HG03439 (cell line): ENCODE measurements around the gene KIT.

Experiments used
- ATAC-seq: cut with Tn5 transposase; IDR thresholded peaks from one replicate; pipeline ENCODE4 v1.9.1; 2021; ENCODE audit warnings: mild to moderate bottlenecking, moderate library complexity; ENCODE audit not compliant: unreplicated experiment

Gene KIT

GRCh38 chr4:54742636-54743399 lies 85.1 kb downstream of the KIT start:
- no peak for ATAC-seq

- no peak for ATAC-seq
Observed at GRCh38 chr4:54743562-54743961, 85.8 kb downstream of the KIT start.

- no peak for ATAC-seq
Observed at GRCh38 chr4:54744487-54744886, 86.7 kb downstream of the KIT start.

- ATAC-seq: no peak
Observed at GRCh38 chr4:54745031-54745770, 87.4 kb downstream of the KIT start.

GRCh38 chr4:54746218-54746617 lies 88.5 kb downstream of the KIT start:
- ATAC-seq: no peak

- ATAC-seq: no peak
Observed at GRCh38 chr4:54750341-54750740, 92.6 kb downstream of the KIT start.

GRCh38 chr4:54754394-54754793 lies 96.6 kb downstream of the KIT start:
- no peak for ATAC-seq

GRCh38 chr4:54764476-54764875 lies 106.7 kb downstream of the KIT start:
- no peak for ATAC-seq

- ATAC-seq: no peak
Observed at GRCh38 chr4:54767376-54767775, 109.6 kb downstream of the KIT start.

GRCh38 chr4:54773022-54773421 lies 115.3 kb downstream of the KIT start:
- ATAC-seq: no peak

- ATAC-seq: no peak
Observed at GRCh38 chr4:54779036-54779435, 121.3 kb downstream of the KIT start.

GRCh38 chr4:54779476-54780148 lies 121.9 kb downstream of the KIT start:
- ATAC-seq: no peak

GRCh38 chr4:54780149-54780495 lies 122.4 kb downstream of the KIT start:
- ATAC-seq: no peak

GRCh38 chr4:54781756-54782155 lies 124.0 kb downstream of the KIT start:
- ATAC-seq: no peak

- ATAC-seq: no peak
Observed at GRCh38 chr4:54783402-54784110, 125.8 kb downstream of the KIT start.

GRCh38 chr4:54784161-54784671 lies 126.5 kb downstream of the KIT start:
- no peak for ATAC-seq
